Endometrial microvascular endothelial cells (primary cell): ENCODE data around the gene ADARB1. TPM values are rescaled to one million over a fixed set of nuclear protein-coding genes. Genes with fewer than 3 reads are reported as not detected.

ENCODE experiments used
- total RNA-seq: library from RNA; depleted of rRNA; stranded (reverse); fragments of >200 nt; gene quantifications from one replicate; pipeline ENCODE4 v1.2.3, GENCODE V29; 2015; ENCODE audit errors: inconsistent ontology term

The ADARB1 gene
- total RNA-seq, 1 donor from 2014 or later = 21.0 TPM

Other genes starting within 250 kb of the ADARB1 start
- gene PTTG1IP, start 200.9 kb upstream of the ADARB1 start, total RNA-seq = 494 TPM
- not detected for gene ITGB2, start 153.7 kb upstream of the ADARB1 start, total RNA-seq
- gene SLX9, start 134.6 kb upstream of the ADARB1 start, total RNA-seq = 33.3 TPM
- 25.5 TPM for gene POFUT2, start 213.3 kb downstream of the ADARB1 start, total RNA-seq